H9 (cell line): ENCODE results near the gene PROSER3. TPM values are rescaled to one million over a fixed set of nuclear protein-coding genes. Genes with fewer than 3 reads are reported as not detected.

Experiments used
- DNase-seq: peaks from one replicate; pipeline ENCODE4 v3.0.0-alpha.2; 2017
- H2AFZ ChIP-seq: one replicate; pipeline ENCODE4 v1.6.1; 2013; ENCODE audit warnings: mild to moderate bottlenecking, low read length, control low read depth, moderate library complexity
- H2AK5ac ChIP-seq: 2 replicates; pipeline ENCODE4 v1.6.1; 2013; ENCODE audit warnings: low read length, control low read depth, mixed read lengths; ENCODE audit not compliant: insufficient read length
- H2BK120ac ChIP-seq: one replicate; pipeline ENCODE4 v1.6.1; 2013; ENCODE audit warnings: low read depth, mild to moderate bottlenecking, low read length, control low read depth, inconsistent platforms; ENCODE audit not compliant: poor library complexity, severe bottlenecking
- H2BK12ac ChIP-seq: 2 replicates; pipeline ENCODE4 v1.6.1; 2013; ENCODE audit warnings: low read length, control low read depth, mixed read lengths, low read depth; ENCODE audit not compliant: insufficient read length
- H2BK15ac ChIP-seq: 2 replicates; pipeline ENCODE4 v1.6.1; 2013; ENCODE audit warnings: low read depth, low read length, control low read depth
- H2BK20ac ChIP-seq: one replicate; pipeline ENCODE4 v1.6.1; 2013; ENCODE audit warnings: low read depth, mild to moderate bottlenecking, low read length, control low read depth, inconsistent platforms; ENCODE audit not compliant: poor library complexity, severe bottlenecking
- H2BK5ac ChIP-seq: 2 replicates; pipeline ENCODE4 v1.6.1; 2013; ENCODE audit warnings: low read length, control low read depth, mixed read lengths; ENCODE audit not compliant: insufficient read length
- H3K14ac ChIP-seq: 2 replicates; pipeline ENCODE4 v1.6.1; 2013; ENCODE audit warnings: low read length, control low read depth; ENCODE audit not compliant: insufficient read depth
- H3K18ac ChIP-seq: 2 replicates; pipeline ENCODE4 v1.6.1; 2013; ENCODE audit warnings: low read depth, mild to moderate bottlenecking, mixed read lengths, low read length, control low read depth; ENCODE audit not compliant: insufficient read length
- H3K23ac ChIP-seq: 2 replicates; pipeline ENCODE4 v1.6.1; 2013; ENCODE audit warnings: low read length, control low read depth, mixed read lengths, low read depth; ENCODE audit not compliant: insufficient read length
- H3K23me2 ChIP-seq: 2 replicates; pipeline ENCODE4 v1.6.1; 2013; ENCODE audit warnings: low read depth, mild to moderate bottlenecking, mixed read lengths, low read length, control low read depth; ENCODE audit not compliant: insufficient read length, poor library complexity, severe bottlenecking
- H3K27ac ChIP-seq: 2 replicates; pipeline ENCODE4 v1.5.1; 2013; ENCODE audit warnings: low read length, control low read depth, mixed read lengths, low read depth; ENCODE audit not compliant: insufficient read length
- H3K27me3 ChIP-seq: 2 replicates; pipeline ENCODE4 v1.6.1; 2013; ENCODE audit warnings: low read length, control low read depth, inconsistent platforms; ENCODE audit not compliant: insufficient read depth
- H3K4ac ChIP-seq: 2 replicates; pipeline ENCODE4 v1.6.1; 2013; ENCODE audit warnings: low read depth, mild to moderate bottlenecking, control low read depth, inconsistent platforms, low read length, moderate library complexity
- H3K4me1 ChIP-seq: 2 replicates; pipeline ENCODE4 v1.6.1; 2013; ENCODE audit warnings: low read length, control low read depth, inconsistent platforms; ENCODE audit not compliant: insufficient read depth
- H3K4me2 ChIP-seq: 2 replicates; pipeline ENCODE4 v1.6.1; 2013; ENCODE audit warnings: low read length, control low read depth, mixed read lengths; ENCODE audit not compliant: insufficient read length, insufficient read depth
- H3K56ac ChIP-seq: 2 replicates; pipeline ENCODE4 v1.6.1; 2013; ENCODE audit warnings: low read depth, mild to moderate bottlenecking, mixed read lengths, low read length, control low read depth; ENCODE audit not compliant: insufficient read length
- H3K79me1 ChIP-seq: 2 replicates; pipeline ENCODE4 v1.6.1; 2013; ENCODE audit warnings: low read depth, mild to moderate bottlenecking, moderate library complexity, low read length, control low read depth, inconsistent platforms; ENCODE audit not compliant: insufficient read depth, poor library complexity, severe bottlenecking
- H3K79me2 ChIP-seq: 2 replicates; pipeline ENCODE4 v1.6.1; 2013; ENCODE audit warnings: low read length, control low read depth, inconsistent platforms; ENCODE audit not compliant: insufficient read depth
- H3K9ac ChIP-seq: 2 replicates; pipeline ENCODE4 v1.6.1; 2013; ENCODE audit warnings: low read length, control low read depth, mixed read lengths; ENCODE audit not compliant: insufficient read length; ENCODE audit errors: extremely low read depth
- H3K9me3 ChIP-seq: one replicate; pipeline ENCODE4 v1.6.1; 2013; ENCODE audit warnings: low read depth, low read length, inconsistent platforms; ENCODE audit not compliant: control insufficient read depth
- H3T11ph ChIP-seq: one replicate; pipeline ENCODE4 v1.6.1; 2013; ENCODE audit warnings: mild to moderate bottlenecking, low read length, control low read depth, inconsistent platforms
- H4K20me1 ChIP-seq: one replicate; pipeline ENCODE4 v1.6.1; 2013; ENCODE audit not compliant: control insufficient read depth, insufficient read length, insufficient read depth
- H4K5ac ChIP-seq: 2 replicates; pipeline ENCODE4 v1.6.1; 2013; ENCODE audit warnings: low read depth, mild to moderate bottlenecking, mixed read lengths, low read length, control low read depth; ENCODE audit not compliant: insufficient read length
- H4K8ac ChIP-seq: replicated peaks from 2 replicates; pipeline ENCODE4 v1.6.1; 2013; ENCODE audit warnings: low read length, control low read depth, mixed read lengths, low read depth; ENCODE audit not compliant: insufficient read length
- H4K91ac ChIP-seq: 2 replicates; pipeline ENCODE4 v1.6.1; 2013; ENCODE audit warnings: low read depth, mild to moderate bottlenecking, moderate library complexity, mixed read lengths, low read length, control low read depth; ENCODE audit not compliant: insufficient read length
- H3K27ac Mint-ChIP-seq, 3 experiments: 2 replicates in 2 of 3; 3 replicates in 1 of 3; pipeline ENCODE4 v1.8.0; 2020 to 2021; ENCODE audit warnings: mixed read lengths in 3 of 3, mild to moderate bottlenecking in 1 of 3, moderate library complexity in 1 of 3
- H3K27me3 Mint-ChIP-seq: 2 replicates; pipeline ENCODE4 v1.8.0; 2021; ENCODE audit warnings: low read depth, mild to moderate bottlenecking, moderate library complexity, mixed read lengths
- H3K36me3 Mint-ChIP-seq, 3 experiments: 2 replicates in 2 of 3; 3 replicates in 1 of 3; pipeline ENCODE4 v1.8.0; 2020 to 2021; ENCODE audit warnings: low read depth in 3 of 3, mixed read lengths in 3 of 3; ENCODE audit not compliant: insufficient read depth in 1 of 3
- H3K4me1 Mint-ChIP-seq, 2 experiments: 2 replicates each; pipeline ENCODE4 v1.8.0; 2020; ENCODE audit warnings: mixed read lengths in 2 of 2
- H3K4me3 Mint-ChIP-seq, 2 experiments: 2 replicates in 1 of 2; 3 replicates in 1 of 2; pipeline ENCODE4 v1.8.0; 2020 to 2021; ENCODE audit warnings: mild to moderate bottlenecking in 2 of 2, mixed read lengths in 2 of 2, moderate library complexity in 1 of 2
- H3K9me3 Mint-ChIP-seq, 2 experiments: 2 replicates in 1 of 2; 3 replicates in 1 of 2; pipeline ENCODE4 v1.8.0; 2020; ENCODE audit warnings: mild to moderate bottlenecking in 2 of 2, mixed read lengths in 2 of 2, moderate library complexity in 1 of 2
- CTCF ChIP-seq: fragments of 200-600 bp; sonication (generic); conservative IDR thresholded peaks from 3 replicates; pipeline ENCODE4 v1.8.0; 2021; ENCODE audit warnings: antibody characterized with exemption, mild to moderate bottlenecking
- WGBS: extraction: QIAGEN DNeasy Blood & Tissue Kit; methylation state at CpG from one replicate; pipeline ENCODE4 v1.1.7; 2013; ENCODE audit warnings: missing lambda C conversion rate, low lambda C conversion rate, mixed read lengths; ENCODE audit not compliant: insufficient read length; ENCODE audit errors: extremely low coverage; 5-methylcytosine and 5-hydroxymethylcytosine counted together
- total RNA-seq: library from RNA; stranded (reverse); gene quantifications from 2 replicates; pipeline ENCODE4 v1.2.1, GENCODE V29; 2021

The PROSER3 gene
- total RNA-seq, 1 experiment from 2014 or later: 29.1 TPM

DNA sequence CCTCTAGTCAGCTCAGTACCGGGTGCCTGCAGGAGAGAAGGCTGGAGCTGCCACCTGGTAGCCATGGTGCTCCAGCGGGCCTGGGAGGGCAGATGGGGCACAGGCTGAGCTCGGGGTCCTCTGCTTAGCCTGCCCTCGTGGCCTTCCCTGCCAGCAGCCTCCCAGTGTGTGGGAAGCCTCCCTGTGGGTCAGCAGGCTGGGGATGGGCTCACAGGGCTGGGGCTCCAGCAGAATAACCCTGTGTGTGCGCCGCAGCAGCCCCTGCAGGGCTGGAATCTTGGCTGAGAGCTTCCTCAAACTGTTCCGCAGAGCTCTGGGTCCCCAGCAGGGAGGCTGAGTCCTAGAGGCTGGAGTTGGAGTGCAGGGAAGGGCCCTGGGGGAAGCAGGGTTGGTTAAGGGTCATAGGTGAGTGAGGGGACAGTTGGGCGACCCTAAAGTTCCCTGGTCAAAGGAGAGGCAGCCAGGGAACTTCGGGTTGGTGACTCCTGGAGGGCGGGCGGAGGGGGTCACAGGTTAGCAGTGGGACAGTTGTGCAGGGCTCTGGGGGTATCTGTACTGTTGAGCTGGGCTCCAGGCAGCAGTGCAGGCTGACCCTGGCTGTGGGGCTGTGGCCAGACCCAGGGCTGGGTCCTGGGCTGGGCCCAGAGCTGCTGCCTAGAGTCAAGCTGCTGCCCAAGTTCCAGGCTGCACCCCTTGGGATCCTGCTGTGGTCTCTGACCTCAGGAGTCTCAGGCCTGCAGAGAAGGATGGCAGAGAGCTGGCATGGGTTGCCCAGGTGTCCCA is 31.4 kb downstream of the PROSER3 start:
- Histone ChIP-seq H2BK12ac (no peak overlapping the region), H4K91ac (no peak overlapping the region), H3K4ac (no peak overlapping the region), H4K8ac (no peak overlapping the region), H2AFZ (no peak overlapping the region), H2BK5ac (no peak overlapping the region), H3K79me2 (no peaks in the 10 kb centered on the region), H3K4me1 (no peaks in the 10 kb centered on the region), H4K20me1 (peaks cover 3% of the 10 kb centered on the region), H3K23me2 (peaks cover 7% of the 10 kb centered on the region), H3K4me2 (no peak overlapping the region), H3K27me3 (no peaks in the 10 kb centered on the region), H4K5ac (no peak overlapping the region), H3K18ac (no peak overlapping the region), H2BK120ac (no peak overlapping the region), H3K79me1 (no peaks in the 10 kb centered on the region), H2BK20ac (no peak overlapping the region), H3K56ac (no peak overlapping the region), H3K27ac (no peak overlapping the region), H3T11ph (no peak overlapping the region), H3K9me3 (no peaks in the 10 kb centered on the region), H3K14ac (no peak overlapping the region; the same call in 1 of the 2 replicates), H2BK15ac (no peak overlapping the region), H3K23ac (no peak overlapping the region), H3K9ac (no peak overlapping the region), H2AK5ac (no peak overlapping the region)
- no CpG with 5 or more reads among the region's 11 CpGs for WGBS
- Mint-ChIP-seq H3K4me3 (no peak overlapping the region), H3K4me1 (peaks cover 10 to 19% of the 10 kb centered on the region in 2 experiments), H3K27me3 (peaks cover 3% of the 10 kb centered on the region; the same call in 1 of the 2 replicates), H3K36me3 (no peaks in the 10 kb centered on the region; a peak in 1 of 7 replicates), H3K9me3 (no peaks in the 10 kb centered on the region), H3K27ac (no peak overlapping the region)
- TF ChIP-seq CTCF: no peak
- DNase-seq: peak; percentile 20
